Transverse colon (tissue), 4 donors: ENCODE results near the gene EHBP1L1.

Experiments used
- POLR2A ChIP-seq: fragments of 450-650 bp; IDR thresholded peaks from one replicate; pipeline ENCODE4 v1.6.1; 2016; ENCODE audit warnings: antibody characterized with exemption, mild to moderate bottlenecking, moderate library complexity
- POLR2AphosphoS5 ChIP-seq, 3 donors: sonication (generic); formaldehyde crosslinking; IDR thresholded peaks; one replicate each; pipeline ENCODE4 v1.6.1; 2016; ENCODE audit warnings: antibody characterized with exemption in 3 of 3
- TF ChIP-seq, protein P1 (sequence below), 5 experiments: fragments of 200-600 bp in 3 of 5; fragments of 450-650 bp in 2 of 5; sonication (generic) in 3 of 5; IDR thresholded peaks; 1 replicate in 2 of 5; 2 replicates in 3 of 5; pipeline ENCODE4 v1.5.1; 2016 to 2017; ENCODE audit warnings: antibody characterized with exemption in 5 of 5, inconsistent platforms in 3 of 5, mild to moderate bottlenecking in 2 of 5, moderate library complexity in 1 of 5

DNA sequence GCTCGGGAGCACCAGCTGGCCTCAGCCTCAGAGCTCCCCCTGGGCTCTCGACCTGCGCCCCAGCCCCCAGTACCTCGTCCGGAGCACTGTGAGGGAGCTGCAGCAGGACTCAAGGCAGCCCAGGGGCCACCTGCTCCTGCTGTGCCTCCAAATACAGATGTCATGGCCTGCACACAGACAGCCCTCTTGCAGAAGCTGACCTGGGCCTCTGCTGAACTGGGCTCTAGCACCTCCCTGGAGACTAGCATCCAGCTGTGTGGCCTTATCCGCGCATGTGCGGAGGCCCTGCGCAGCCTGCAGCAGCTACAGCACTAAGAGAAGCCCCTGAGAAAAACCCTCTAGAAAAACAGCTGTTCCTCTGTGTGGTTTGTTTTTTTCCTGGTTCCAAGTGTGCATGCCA, 4.4 kb upstream of the EHBP1L1 start:
- TF ChIP-seq POLR2AphosphoS5 (IDR thresholded peaks at IDR 0.05) = no peak
- TF ChIP-seq, protein P1, sequence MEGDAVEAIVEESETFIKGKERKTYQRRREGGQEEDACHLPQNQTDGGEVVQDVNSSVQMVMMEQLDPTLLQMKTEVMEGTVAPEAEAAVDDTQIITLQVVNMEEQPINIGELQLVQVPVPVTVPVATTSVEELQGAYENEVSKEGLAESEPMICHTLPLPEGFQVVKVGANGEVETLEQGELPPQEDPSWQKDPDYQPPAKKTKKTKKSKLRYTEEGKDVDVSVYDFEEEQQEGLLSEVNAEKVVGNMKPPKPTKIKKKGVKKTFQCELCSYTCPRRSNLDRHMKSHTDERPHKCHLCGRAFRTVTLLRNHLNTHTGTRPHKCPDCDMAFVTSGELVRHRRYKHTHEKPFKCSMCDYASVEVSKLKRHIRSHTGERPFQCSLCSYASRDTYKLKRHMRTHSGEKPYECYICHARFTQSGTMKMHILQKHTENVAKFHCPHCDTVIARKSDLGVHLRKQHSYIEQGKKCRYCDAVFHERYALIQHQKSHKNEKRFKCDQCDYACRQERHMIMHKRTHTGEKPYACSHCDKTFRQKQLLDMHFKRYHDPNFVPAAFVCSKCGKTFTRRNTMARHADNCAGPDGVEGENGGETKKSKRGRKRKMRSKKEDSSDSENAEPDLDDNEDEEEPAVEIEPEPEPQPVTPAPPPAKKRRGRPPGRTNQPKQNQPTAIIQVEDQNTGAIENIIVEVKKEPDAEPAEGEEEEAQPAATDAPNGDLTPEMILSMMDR (IDR thresholded peaks at IDR 0.05) = no peak
- TF ChIP-seq POLR2A = no peak
